ENCODE measurements around the gene KRT4. TPM values are rescaled to one million over a fixed set of nuclear protein-coding genes. Genes with fewer than 3 reads are reported as not detected.

KRT4 gene
- total RNA-seq, 1 donor from 2014 or later = not detected

- Histone ChIP-seq H3K27me3 (no peaks in the 10 kb centered on the region), H3K4me3 (no peak overlapping the region), H3K27ac (no peak overlapping the region), H3K36me3 (no peaks in the 10 kb centered on the region), H3K4me1 (no peaks in the 10 kb centered on the region), H3K9me3 (no peaks in the 10 kb centered on the region)
- TF ChIP-seq, protein P1, sequence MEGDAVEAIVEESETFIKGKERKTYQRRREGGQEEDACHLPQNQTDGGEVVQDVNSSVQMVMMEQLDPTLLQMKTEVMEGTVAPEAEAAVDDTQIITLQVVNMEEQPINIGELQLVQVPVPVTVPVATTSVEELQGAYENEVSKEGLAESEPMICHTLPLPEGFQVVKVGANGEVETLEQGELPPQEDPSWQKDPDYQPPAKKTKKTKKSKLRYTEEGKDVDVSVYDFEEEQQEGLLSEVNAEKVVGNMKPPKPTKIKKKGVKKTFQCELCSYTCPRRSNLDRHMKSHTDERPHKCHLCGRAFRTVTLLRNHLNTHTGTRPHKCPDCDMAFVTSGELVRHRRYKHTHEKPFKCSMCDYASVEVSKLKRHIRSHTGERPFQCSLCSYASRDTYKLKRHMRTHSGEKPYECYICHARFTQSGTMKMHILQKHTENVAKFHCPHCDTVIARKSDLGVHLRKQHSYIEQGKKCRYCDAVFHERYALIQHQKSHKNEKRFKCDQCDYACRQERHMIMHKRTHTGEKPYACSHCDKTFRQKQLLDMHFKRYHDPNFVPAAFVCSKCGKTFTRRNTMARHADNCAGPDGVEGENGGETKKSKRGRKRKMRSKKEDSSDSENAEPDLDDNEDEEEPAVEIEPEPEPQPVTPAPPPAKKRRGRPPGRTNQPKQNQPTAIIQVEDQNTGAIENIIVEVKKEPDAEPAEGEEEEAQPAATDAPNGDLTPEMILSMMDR (IDR thresholded peaks at IDR 0.05) = no peak
- intact Hi-C loops (cut with DNase I) = no loop called here
- DNase-seq (ENCODE audit: low spot score in 2 of 2) = no peak
These were observed 13.5 kb downstream of the KRT4 start for GRCh38 chr12:52800259-52800917.

- no peak for DNase-seq (ENCODE audit: low spot score in 2 of 2)
- Histone ChIP-seq H3K4me3 (no peak overlapping the region), H3K9me3 (no peaks in the 10 kb centered on the region), H3K36me3 (no peaks in the 10 kb centered on the region), H3K4me1 (no peaks in the 10 kb centered on the region), H3K27ac (no peak overlapping the region), H3K27me3 (no peaks in the 10 kb centered on the region)
- TF ChIP-seq, protein P1 (IDR thresholded peaks at IDR 0.05) = no peak
- intact Hi-C loops (cut with DNase I) = no loop called here
These were observed 14.3 kb downstream of the KRT4 start for GRCh38 chr12:52799505-52800211.

DNA sequence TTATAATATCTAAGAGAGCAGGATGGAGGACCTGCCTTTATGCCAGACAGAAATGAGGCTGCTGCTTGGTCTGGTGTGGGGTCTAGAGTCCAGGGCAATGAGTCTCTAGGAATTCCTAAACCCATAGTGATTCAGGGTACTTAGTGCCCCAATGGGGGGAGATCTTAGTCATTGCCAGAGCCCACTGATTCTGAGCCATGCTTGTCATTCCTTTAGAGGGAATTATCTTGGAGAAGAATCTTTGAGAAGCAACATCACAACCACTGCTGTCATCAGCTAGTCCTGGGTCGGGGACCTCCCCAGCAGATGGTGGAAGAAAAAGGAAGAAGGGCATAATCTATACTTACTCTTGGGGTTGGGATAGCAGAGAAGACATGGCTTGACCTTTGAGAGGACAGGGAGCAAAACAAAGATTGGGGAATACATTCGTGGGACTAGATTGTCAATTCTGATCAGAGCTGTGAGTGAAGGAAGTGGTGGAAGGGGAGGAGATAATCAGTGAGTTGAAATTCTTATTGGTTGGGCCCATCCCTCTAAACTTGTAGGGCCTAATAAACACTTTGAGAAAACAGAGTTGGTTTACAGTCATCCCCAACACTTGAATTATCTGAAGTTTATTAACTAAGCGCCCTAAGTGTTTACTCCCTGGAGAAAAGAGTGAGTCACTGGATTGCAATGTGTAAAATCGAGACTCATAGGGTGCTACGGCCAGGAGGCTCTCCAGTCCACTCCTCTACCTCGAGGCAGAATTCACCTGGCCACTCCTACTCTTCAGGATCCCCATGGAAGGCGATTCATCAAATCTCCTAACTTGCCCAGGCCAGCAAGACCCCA lies 15.0 kb downstream of the KRT4 start:
- no peak overlapping the region for H3K4me3 ChIP-seq
- no peaks in the 10 kb centered on the region for H3K4me1 ChIP-seq
- DNase-seq (ENCODE audit: low spot score in 2 of 2) = no peak
- intact Hi-C loops (cut with DNase I) = no loop called here
- TF ChIP-seq, protein P1 (IDR thresholded peaks at IDR 0.05) = no peak
- H3K27me3 ChIP-seq = no peaks in the 10 kb centered on the region
- no peak overlapping the region for H3K27ac ChIP-seq
- H3K36me3 ChIP-seq = no peaks in the 10 kb centered on the region
- H3K9me3 ChIP-seq = no peaks in the 10 kb centered on the region

DNA sequence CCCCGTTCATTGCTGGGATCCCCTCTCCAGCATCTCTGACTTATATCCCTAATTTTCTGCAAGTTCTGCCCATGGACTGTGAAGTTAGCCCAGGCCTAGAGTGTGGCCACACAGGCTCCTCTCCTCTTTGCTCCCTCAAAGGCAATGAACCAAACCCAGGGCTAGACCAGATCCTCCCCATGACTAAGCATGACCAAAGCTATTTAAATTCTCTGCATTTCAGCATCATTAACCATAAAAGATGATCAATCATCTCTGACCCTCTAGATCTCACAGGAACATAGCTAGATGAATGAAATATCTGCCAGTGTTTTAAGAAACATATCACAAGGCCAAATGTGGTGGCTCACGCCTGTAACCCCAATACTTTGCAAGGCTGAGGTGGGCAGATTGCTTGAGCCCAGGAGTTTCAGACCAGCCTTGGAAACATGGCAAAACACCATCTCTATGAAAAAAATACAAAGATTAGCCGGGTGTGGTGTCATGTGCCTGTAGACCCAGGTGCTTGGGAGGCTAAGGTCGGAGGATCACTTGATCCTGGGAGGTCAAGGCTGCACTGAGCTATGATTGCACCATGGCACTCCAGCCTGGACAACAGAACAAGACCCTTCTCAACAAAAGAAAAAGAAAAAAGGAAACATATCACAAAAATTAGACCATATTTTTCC lies 15.8 kb downstream of the KRT4 start:
- DNase-seq (ENCODE audit: low spot score in 2 of 2) = no peak
- Histone ChIP-seq H3K27me3 (no peaks in the 10 kb centered on the region), H3K36me3 (no peaks in the 10 kb centered on the region), H3K4me1 (no peaks in the 10 kb centered on the region), H3K9me3 (no peaks in the 10 kb centered on the region), H3K4me3 (no peak overlapping the region), H3K27ac (no peak overlapping the region)
- intact Hi-C loops (cut with DNase I) = no loop called here
- TF ChIP-seq, protein P1 (IDR thresholded peaks at IDR 0.05) = no peak

DNA sequence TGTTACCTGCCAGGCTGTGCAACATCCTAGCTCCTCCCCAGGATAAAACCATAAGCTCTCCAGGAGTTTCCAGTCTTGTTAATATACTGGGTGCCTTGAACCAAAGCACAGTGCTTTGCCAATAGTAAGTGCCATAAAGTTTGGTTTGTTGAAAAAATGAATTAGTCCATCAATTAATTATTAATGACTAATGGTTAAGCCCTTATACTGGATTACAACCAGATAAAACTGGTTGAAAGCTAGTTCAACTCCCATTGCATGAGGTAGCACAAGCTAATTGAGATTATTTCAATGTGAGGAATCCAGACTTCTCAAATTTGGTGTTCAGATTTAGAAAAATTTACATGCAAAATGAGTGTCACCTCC lies 16.4 kb downstream of the KRT4 start:
- H3K4me3 ChIP-seq = no peak overlapping the region
- TF ChIP-seq, protein P1 (IDR thresholded peaks at IDR 0.05) = no peak
- no peaks in the 10 kb centered on the region for H3K4me1 ChIP-seq
- H3K27ac ChIP-seq = no peak overlapping the region
- H3K36me3 ChIP-seq = no peaks in the 10 kb centered on the region
- H3K27me3 ChIP-seq = no peaks in the 10 kb centered on the region
- intact Hi-C loops (cut with DNase I) = no loop called here
- DNase-seq (ENCODE audit: low spot score in 2 of 2) = no peak
- H3K9me3 ChIP-seq = no peaks in the 10 kb centered on the region
